Measurements from ENCODE around the gene NFASC. TPM values are rescaled to one million over a fixed set of nuclear protein-coding genes. Genes with fewer than 3 reads are reported as not detected.

NFASC gene
- total RNA-seq, 1 donor from 2014 or later: 1.6 TPM

GRCh38 chr1:204931313-204931712, 60.7 kb downstream of the NFASC start:
- Histone ChIP-seq H3K9me3 (ENCODE audit: control insufficient read depth in 3 of 3, low read length in 3 of 3) (no peaks in the 10 kb centered on the region), H3K4me1 (ENCODE audit: control insufficient read depth in 3 of 3, insufficient read depth in 3 of 3, low read length in 3 of 3) (no peaks in the 10 kb centered on the region), H3K27me3 (ENCODE audit: control insufficient read depth in 3 of 3, insufficient read depth in 3 of 3, low read length in 3 of 3) (peaks cover 0 to 9% (median 4%) of the 10 kb centered on the region in 3 donors), H3K27ac (ENCODE audit: low read depth, low read length) (no peak overlapping the region), H3K4me3 (ENCODE audit: low read length in 3 of 3) (no peak overlapping the region), H3K36me3 (ENCODE audit: control insufficient read depth in 3 of 3, insufficient read depth in 3 of 3, low read length in 3 of 3) (no peaks in the 10 kb centered on the region), H3K9ac (ENCODE audit: low read depth in 1 of 3, low read length in 3 of 3) (no peak overlapping the region)

- no peak overlapping the region for H3K27ac ChIP-seq (ENCODE audit: low read depth, low read length)
- H3K4me1 ChIP-seq (ENCODE audit: control insufficient read depth in 3 of 3, insufficient read depth in 3 of 3, low read length in 3 of 3): no peaks in the 10 kb centered on the region
- H3K36me3 ChIP-seq (ENCODE audit: control insufficient read depth in 3 of 3, insufficient read depth in 3 of 3, low read length in 3 of 3): no peaks in the 10 kb centered on the region
- no peak overlapping the region for H3K4me3 ChIP-seq (ENCODE audit: low read length in 3 of 3)
- H3K9ac ChIP-seq (ENCODE audit: low read depth in 1 of 3, low read length in 3 of 3): no peak overlapping the region
- H3K27me3 ChIP-seq (ENCODE audit: control insufficient read depth in 3 of 3, insufficient read depth in 3 of 3, low read length in 3 of 3): peaks cover 0 to 9% (median 4%) of the 10 kb centered on the region in 3 donors
- H3K9me3 ChIP-seq (ENCODE audit: control insufficient read depth in 3 of 3, low read length in 3 of 3): no peaks in the 10 kb centered on the region
Observed at GRCh38 chr1:204931768-204932572, 61.3 kb downstream of the NFASC start.

GRCh38 chr1:204932573-204932909, 61.9 kb downstream of the NFASC start:
- Histone ChIP-seq H3K9me3 (ENCODE audit: control insufficient read depth in 3 of 3, low read length in 3 of 3) (no peaks in the 10 kb centered on the region), H3K27me3 (ENCODE audit: control insufficient read depth in 3 of 3, insufficient read depth in 3 of 3, low read length in 3 of 3) (peaks cover 0 to 9% (median 4%) of the 10 kb centered on the region in 3 donors), H3K4me3 (ENCODE audit: low read length in 3 of 3) (no peak overlapping the region)

GRCh38 chr1:204935155-204935554, 64.5 kb downstream of the NFASC start:
- Histone ChIP-seq H3K36me3 (ENCODE audit: control insufficient read depth in 3 of 3, insufficient read depth in 3 of 3, low read length in 3 of 3) (no peaks in the 10 kb centered on the region), H3K4me1 (ENCODE audit: control insufficient read depth in 3 of 3, insufficient read depth in 3 of 3, low read length in 3 of 3) (no peaks in the 10 kb centered on the region), H3K4me3 (ENCODE audit: low read length in 3 of 3) (no peak overlapping the region), H3K27me3 (ENCODE audit: control insufficient read depth in 3 of 3, insufficient read depth in 3 of 3, low read length in 3 of 3) (peaks cover 0 to 6% (median 2%) of the 10 kb centered on the region in 3 donors), H3K9me3 (ENCODE audit: control insufficient read depth in 3 of 3, low read length in 3 of 3) (no peaks in the 10 kb centered on the region), H3K27ac (ENCODE audit: low read depth, low read length) (no peak overlapping the region), H3K9ac (ENCODE audit: low read depth in 1 of 3, low read length in 3 of 3) (no peak overlapping the region)

More at GRCh38 chr1:204932573-204932909, 61.9 kb downstream of the NFASC start:
- Histone ChIP-seq H3K27ac (ENCODE audit: low read depth, low read length) (no peak overlapping the region), H3K36me3 (ENCODE audit: control insufficient read depth in 3 of 3, insufficient read depth in 3 of 3, low read length in 3 of 3) (no peaks in the 10 kb centered on the region), H3K4me1 (ENCODE audit: control insufficient read depth in 3 of 3, insufficient read depth in 3 of 3, low read length in 3 of 3) (no peaks in the 10 kb centered on the region), H3K9ac (ENCODE audit: low read depth in 1 of 3, low read length in 3 of 3) (no peak overlapping the region)

- Histone ChIP-seq H3K27me3 (ENCODE audit: control insufficient read depth in 3 of 3, insufficient read depth in 3 of 3, low read length in 3 of 3) (peaks cover 0 to 6% (median 5%) of the 10 kb centered on the region in 3 donors), H3K9me3 (ENCODE audit: control insufficient read depth in 3 of 3, low read length in 3 of 3) (no peaks in the 10 kb centered on the region)
Observed at GRCh38 chr1:204936765-204937164, 66.1 kb downstream of the NFASC start.

GRCh38 chr1:204937901-204938300, 67.2 kb downstream of the NFASC start:
- Histone ChIP-seq H3K4me1 (ENCODE audit: control insufficient read depth in 3 of 3, insufficient read depth in 3 of 3, low read length in 3 of 3) (no peaks in the 10 kb centered on the region), H3K9me3 (ENCODE audit: control insufficient read depth in 3 of 3, low read length in 3 of 3) (no peaks in the 10 kb centered on the region), H3K27ac (ENCODE audit: low read depth, low read length) (no peak overlapping the region), H3K4me3 (ENCODE audit: low read length in 3 of 3) (no peak overlapping the region), H3K27me3 (ENCODE audit: control insufficient read depth in 3 of 3, insufficient read depth in 3 of 3, low read length in 3 of 3) (peaks cover 0 to 5% (median 3%) of the 10 kb centered on the region in 3 donors), H3K36me3 (ENCODE audit: control insufficient read depth in 3 of 3, insufficient read depth in 3 of 3, low read length in 3 of 3) (no peaks in the 10 kb centered on the region), H3K9ac (ENCODE audit: low read depth in 1 of 3, low read length in 3 of 3) (no peak overlapping the region)

More at GRCh38 chr1:204936765-204937164, 66.1 kb downstream of the NFASC start:
- no peak overlapping the region for H3K4me3 ChIP-seq (ENCODE audit: low read length in 3 of 3)
- H3K36me3 ChIP-seq (ENCODE audit: control insufficient read depth in 3 of 3, insufficient read depth in 3 of 3, low read length in 3 of 3): no peaks in the 10 kb centered on the region
- H3K4me1 ChIP-seq (ENCODE audit: control insufficient read depth in 3 of 3, insufficient read depth in 3 of 3, low read length in 3 of 3): no peaks in the 10 kb centered on the region
- H3K27ac ChIP-seq (ENCODE audit: low read depth, low read length): no peak overlapping the region
- H3K9ac ChIP-seq (ENCODE audit: low read depth in 1 of 3, low read length in 3 of 3): no peak overlapping the region

GRCh38 chr1:204940591-204940990, 69.9 kb downstream of the NFASC start:
- H3K36me3 ChIP-seq (ENCODE audit: control insufficient read depth in 3 of 3, insufficient read depth in 3 of 3, low read length in 3 of 3): no peaks in the 10 kb centered on the region
- H3K9ac ChIP-seq (ENCODE audit: low read depth in 1 of 3, low read length in 3 of 3): no peak overlapping the region
- no peak overlapping the region for H3K4me3 ChIP-seq (ENCODE audit: low read length in 3 of 3)
- H3K27me3 ChIP-seq (ENCODE audit: control insufficient read depth in 3 of 3, insufficient read depth in 3 of 3, low read length in 3 of 3): peaks cover 3 to 4% (median 3%) of the 10 kb centered on the region in 3 donors
- no peaks in the 10 kb centered on the region for H3K9me3 ChIP-seq (ENCODE audit: control insufficient read depth in 3 of 3, low read length in 3 of 3)
- no peaks in the 10 kb centered on the region for H3K4me1 ChIP-seq (ENCODE audit: control insufficient read depth in 3 of 3, insufficient read depth in 3 of 3, low read length in 3 of 3)
- H3K27ac ChIP-seq (ENCODE audit: low read depth, low read length): no peak overlapping the region

- Histone ChIP-seq H3K4me3 (ENCODE audit: low read length in 3 of 3) (no peak overlapping the region), H3K27me3 (ENCODE audit: control insufficient read depth in 3 of 3, insufficient read depth in 3 of 3, low read length in 3 of 3) (peaks cover 3 to 8% (median 4%) of the 10 kb centered on the region in 3 donors), H3K9ac (ENCODE audit: low read depth in 1 of 3, low read length in 3 of 3) (no peak overlapping the region), H3K27ac (ENCODE audit: low read depth, low read length) (no peak overlapping the region), H3K36me3 (ENCODE audit: control insufficient read depth in 3 of 3, insufficient read depth in 3 of 3, low read length in 3 of 3) (no peaks in the 10 kb centered on the region), H3K4me1 (ENCODE audit: control insufficient read depth in 3 of 3, insufficient read depth in 3 of 3, low read length in 3 of 3) (no peaks in the 10 kb centered on the region), H3K9me3 (ENCODE audit: control insufficient read depth in 3 of 3, low read length in 3 of 3) (no peaks in the 10 kb centered on the region)
Observed at GRCh38 chr1:204941421-204942338, 71.0 kb downstream of the NFASC start.

- H3K9me3 ChIP-seq (ENCODE audit: control insufficient read depth in 3 of 3, low read length in 3 of 3): no peaks in the 10 kb centered on the region
- H3K9ac ChIP-seq (ENCODE audit: low read depth in 1 of 3, low read length in 3 of 3): no peak overlapping the region
- no peak overlapping the region for H3K27ac ChIP-seq (ENCODE audit: low read depth, low read length)
- H3K27me3 ChIP-seq (ENCODE audit: control insufficient read depth in 3 of 3, insufficient read depth in 3 of 3, low read length in 3 of 3): peaks cover 3 to 8% (median 4%) of the 10 kb centered on the region in 3 donors
- H3K36me3 ChIP-seq (ENCODE audit: control insufficient read depth in 3 of 3, insufficient read depth in 3 of 3, low read length in 3 of 3): no peaks in the 10 kb centered on the region
- no peak overlapping the region for H3K4me3 ChIP-seq (ENCODE audit: low read length in 3 of 3)
- no peaks in the 10 kb centered on the region for H3K4me1 ChIP-seq (ENCODE audit: control insufficient read depth in 3 of 3, insufficient read depth in 3 of 3, low read length in 3 of 3)
Observed at GRCh38 chr1:204943495-204943894, 72.8 kb downstream of the NFASC start.

GRCh38 chr1:204944662-204945061, 74.0 kb downstream of the NFASC start:
- peaks cover 3 to 5% (median 4%) of the 10 kb centered on the region in 3 donors for H3K27me3 ChIP-seq (ENCODE audit: control insufficient read depth in 3 of 3, insufficient read depth in 3 of 3, low read length in 3 of 3)
- no peak overlapping the region for H3K27ac ChIP-seq (ENCODE audit: low read depth, low read length)
- no peaks in the 10 kb centered on the region for H3K9me3 ChIP-seq (ENCODE audit: control insufficient read depth in 3 of 3, low read length in 3 of 3)
- no peaks in the 10 kb centered on the region for H3K4me1 ChIP-seq (ENCODE audit: control insufficient read depth in 3 of 3, insufficient read depth in 3 of 3, low read length in 3 of 3)
- no peak overlapping the region for H3K9ac ChIP-seq (ENCODE audit: low read depth in 1 of 3, low read length in 3 of 3)
- H3K4me3 ChIP-seq (ENCODE audit: low read length in 3 of 3): no peak overlapping the region
- no peaks in the 10 kb centered on the region for H3K36me3 ChIP-seq (ENCODE audit: control insufficient read depth in 3 of 3, insufficient read depth in 3 of 3, low read length in 3 of 3)

All from skeletal muscle tissue (tissue), 4 donors.